HepG2 (cell line): Measurements from ENCODE around the gene PRM2. TPM values are rescaled to one million over a fixed set of nuclear protein-coding genes. Genes with fewer than 3 reads are reported as not detected.

ENCODE experiments used
- AKAP8 ChIP-seq: sonication (generic); formaldehyde crosslinking; IDR thresholded peaks from 2 replicates; pipeline ENCODE4 v1.5.1; 2020; ENCODE audit warnings: mild to moderate bottlenecking, missing genetic modification reagents
- ARNT2 ChIP-seq: sonication (generic); formaldehyde crosslinking; IDR thresholded peaks from 2 replicates; pipeline ENCODE4 v1.8.0; 2022; ENCODE audit warnings: mild to moderate bottlenecking, low read depth, missing genetic modification reagents, moderate library complexity
- GTF3A ChIP-seq: sonication (generic); formaldehyde crosslinking; conservative IDR thresholded peaks from 2 replicates; pipeline ENCODE4 v1.4.0; 2020; ENCODE audit warnings: mild to moderate bottlenecking, missing genetic modification reagents
- IRF9 ChIP-seq: sonication (generic); formaldehyde crosslinking; IDR thresholded peaks from 2 replicates; pipeline ENCODE4 v1.8.0; 2022; ENCODE audit warnings: missing genetic modification reagents, mild to moderate bottlenecking, borderline replicate concordance
- JUNB ChIP-seq: sonication (generic); formaldehyde crosslinking; IDR thresholded peaks from 2 replicates; pipeline ENCODE4 v1.8.0; 2022; ENCODE audit warnings: missing genetic modification reagents, mild to moderate bottlenecking, borderline replicate concordance
- NFKBIZ ChIP-seq: IDR thresholded peaks from 2 replicates; pipeline ENCODE4 v1.6.1; 2018; ENCODE audit warnings: missing genetic modification reagents, missing compliant biosample characterization
- PHB2 ChIP-seq: fragments of 450-650 bp; IDR thresholded peaks from 2 replicates; pipeline ENCODE4 v1.6.1; 2018; ENCODE audit not compliant: partially characterized antibody
- RCOR2 ChIP-seq: IDR thresholded peaks from 2 replicates; pipeline ENCODE4 v1.6.1; 2016; ENCODE audit warnings: missing biosample characterization, missing genetic modification reagents
- SCMH1 ChIP-seq: sonication (generic); formaldehyde crosslinking; IDR thresholded peaks from 2 replicates; pipeline ENCODE4 v1.9.0; 2021; ENCODE audit warnings: missing genetic modification reagents, mild to moderate bottlenecking, borderline replicate concordance
- TOE1 ChIP-seq: sonication (generic); formaldehyde crosslinking; IDR thresholded peaks from 2 replicates; pipeline ENCODE4 v1.4.0; 2020; ENCODE audit warnings: mild to moderate bottlenecking, missing genetic modification reagents
- ZNF121 ChIP-seq: sonication (generic); formaldehyde crosslinking; IDR thresholded peaks from 2 replicates; pipeline ENCODE4 v1.5.0; 2020; ENCODE audit warnings: mild to moderate bottlenecking, missing genetic modification reagents
- ZNF225 ChIP-seq: sonication (generic); formaldehyde crosslinking; IDR thresholded peaks from 2 replicates; pipeline ENCODE4 v1.4.0; 2020; ENCODE audit warnings: mild to moderate bottlenecking, missing genetic modification reagents
- ZNF296 ChIP-seq: sonication (generic); formaldehyde crosslinking; conservative IDR thresholded peaks from 2 replicates; pipeline ENCODE4 v1.5.0; 2020; ENCODE audit warnings: mild to moderate bottlenecking, missing genetic modification reagents
- ZNF510 ChIP-seq: sonication (generic); formaldehyde crosslinking; IDR thresholded peaks from 2 replicates; pipeline ENCODE4 v1.4.0; 2020; ENCODE audit warnings: low read depth, mild to moderate bottlenecking, missing genetic modification reagents
- ZNF576 ChIP-seq: sonication (generic); formaldehyde crosslinking; IDR thresholded peaks from 2 replicates; pipeline ENCODE4 v1.4.0; 2020; ENCODE audit warnings: mild to moderate bottlenecking, missing genetic modification reagents
- ZSCAN29 ChIP-seq: sonication (generic); formaldehyde crosslinking; conservative IDR thresholded peaks from 2 replicates; pipeline ENCODE4 v1.4.0; 2020; ENCODE audit warnings: mild to moderate bottlenecking, missing genetic modification reagents
- ZSCAN9 ChIP-seq: IDR thresholded peaks from 2 replicates; pipeline ENCODE4 v1.6.1; 2016; ENCODE audit warnings: borderline replicate concordance
- polyA plus RNA-seq, 8 experiments: library from polyadenylated mRNA; depleted of rRNA in 3 of 8; stranded (reverse) in 7 of 8; unstranded in 1 of 8; fragments of >200 nt; fragmentation: Illumina TruSeq in 4 of 8; extraction: Trizol in 4 of 8; gene quantifications; 2 replicates each; pipeline versions ENCODE4 v1.2.1 to v1.2.3, GENCODE V29; 2011 to 2016; ENCODE audit warnings: low read depth in 4 of 8, missing spikeins in 1 of 8, mixed read lengths in 1 of 8; ENCODE audit not compliant: insufficient read depth in 1 of 8
- total RNA-seq, 5 experiments: library from RNA; depleted of rRNA; stranded (reverse); fragments of >200 nt; fragmentation: Illumina TruSeq; extraction: Trizol; gene quantifications; 2 replicates each; pipeline ENCODE4 v1.2.3, GENCODE V29; 2016; ENCODE audit warnings: low read depth in 1 of 5
- TF ChIP-seq, protein P1 (sequence below): IDR thresholded peaks from 2 replicates; pipeline ENCODE4 v1.4.0; 2020; ENCODE audit warnings: mild to moderate bottlenecking, missing genetic modification reagents
- TF ChIP-seq, protein P2 (sequence below): sonication (generic); formaldehyde crosslinking; IDR thresholded peaks from 2 replicates; pipeline ENCODE4 v1.8.1; 2023; ENCODE audit warnings: missing genetic modification reagents, inconsistent platforms, borderline replicate concordance
- TF ChIP-seq, protein P3 (sequence below): IDR thresholded peaks from 2 replicates; pipeline ENCODE4 v1.6.1; 2016; ENCODE audit warnings: mild to moderate bottlenecking, missing biosample characterization, missing genetic modification reagents
- TF ChIP-seq, protein P4 (sequence below): sonication (generic); formaldehyde crosslinking; conservative IDR thresholded peaks from 2 replicates; pipeline ENCODE4 v1.4.0; 2020; ENCODE audit warnings: missing genetic modification reagents

PRM2 gene
- total and polyA plus RNA-seq, 2 of the 13 experiments (the other 11 are each of a cell fraction or from before 2014, with no cell fraction given): 0.54 TPM; not detected in 1

DNA sequence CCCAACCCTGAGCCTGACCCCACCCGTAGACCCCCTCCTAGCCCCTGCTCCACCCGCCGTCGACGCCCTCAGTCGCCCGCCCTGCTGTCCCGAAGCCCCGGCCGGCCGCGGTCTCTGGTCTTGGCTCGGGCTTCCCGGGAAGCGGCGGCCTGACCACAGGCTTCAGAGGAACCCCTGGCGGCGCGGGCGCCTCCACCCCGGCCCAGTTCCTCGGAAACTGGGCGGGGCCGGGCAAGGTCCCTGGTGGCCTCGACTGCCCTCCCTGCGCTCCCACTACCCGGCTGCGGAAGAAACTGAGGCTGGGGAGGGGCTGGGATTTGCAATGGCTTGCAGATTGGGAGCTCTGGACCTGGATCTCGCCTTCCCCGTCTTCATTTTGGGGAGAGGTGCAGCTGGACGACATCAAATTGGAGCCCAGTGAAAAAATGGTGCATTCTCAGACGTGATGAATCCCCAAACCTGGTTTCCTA, 19.6 kb downstream of the PRM2 start (continued):
- TF ChIP-seq, protein P1, sequence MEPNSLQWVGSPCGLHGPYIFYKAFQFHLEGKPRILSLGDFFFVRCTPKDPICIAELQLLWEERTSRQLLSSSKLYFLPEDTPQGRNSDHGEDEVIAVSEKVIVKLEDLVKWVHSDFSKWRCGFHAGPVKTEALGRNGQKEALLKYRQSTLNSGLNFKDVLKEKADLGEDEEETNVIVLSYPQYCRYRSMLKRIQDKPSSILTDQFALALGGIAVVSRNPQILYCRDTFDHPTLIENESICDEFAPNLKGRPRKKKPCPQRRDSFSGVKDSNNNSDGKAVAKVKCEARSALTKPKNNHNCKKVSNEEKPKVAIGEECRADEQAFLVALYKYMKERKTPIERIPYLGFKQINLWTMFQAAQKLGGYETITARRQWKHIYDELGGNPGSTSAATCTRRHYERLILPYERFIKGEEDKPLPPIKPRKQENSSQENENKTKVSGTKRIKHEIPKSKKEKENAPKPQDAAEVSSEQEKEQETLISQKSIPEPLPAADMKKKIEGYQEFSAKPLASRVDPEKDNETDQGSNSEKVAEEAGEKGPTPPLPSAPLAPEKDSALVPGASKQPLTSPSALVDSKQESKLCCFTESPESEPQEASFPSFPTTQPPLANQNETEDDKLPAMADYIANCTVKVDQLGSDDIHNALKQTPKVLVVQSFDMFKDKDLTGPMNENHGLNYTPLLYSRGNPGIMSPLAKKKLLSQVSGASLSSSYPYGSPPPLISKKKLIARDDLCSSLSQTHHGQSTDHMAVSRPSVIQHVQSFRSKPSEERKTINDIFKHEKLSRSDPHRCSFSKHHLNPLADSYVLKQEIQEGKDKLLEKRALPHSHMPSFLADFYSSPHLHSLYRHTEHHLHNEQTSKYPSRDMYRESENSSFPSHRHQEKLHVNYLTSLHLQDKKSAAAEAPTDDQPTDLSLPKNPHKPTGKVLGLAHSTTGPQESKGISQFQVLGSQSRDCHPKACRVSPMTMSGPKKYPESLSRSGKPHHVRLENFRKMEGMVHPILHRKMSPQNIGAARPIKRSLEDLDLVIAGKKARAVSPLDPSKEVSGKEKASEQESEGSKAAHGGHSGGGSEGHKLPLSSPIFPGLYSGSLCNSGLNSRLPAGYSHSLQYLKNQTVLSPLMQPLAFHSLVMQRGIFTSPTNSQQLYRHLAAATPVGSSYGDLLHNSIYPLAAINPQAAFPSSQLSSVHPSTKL (CRISPR knock-in tag): no peak
- TF ChIP-seq GTF3A (no peak), ZNF510 (CRISPR knock-in tag) (no peak), RCOR2 (CRISPR knock-in tag) (no peak), ZNF121 (CRISPR knock-in tag) (no peak), ZNF576 (CRISPR knock-in tag) (no peak), ARNT2 (CRISPR knock-in tag) (no peak), TOE1 (no peak), ZSCAN29 (CRISPR knock-in tag) (no peak), AKAP8 (CRISPR knock-in tag) (no peak), JUNB (no peak), ZNF225 (CRISPR knock-in tag) (peak; percentile 18; the same call in 1 of the 2 replicates), ZSCAN9 (no peak; the same call in 1 of the 2 replicates), ZNF296 (CRISPR knock-in tag) (no peak), PHB2 (no peak), NFKBIZ (no peak; the same call in 1 of the 2 replicates), SCMH1 (no peak), IRF9 (CRISPR knock-in tag) (no peak)
- TF ChIP-seq, protein P2, sequence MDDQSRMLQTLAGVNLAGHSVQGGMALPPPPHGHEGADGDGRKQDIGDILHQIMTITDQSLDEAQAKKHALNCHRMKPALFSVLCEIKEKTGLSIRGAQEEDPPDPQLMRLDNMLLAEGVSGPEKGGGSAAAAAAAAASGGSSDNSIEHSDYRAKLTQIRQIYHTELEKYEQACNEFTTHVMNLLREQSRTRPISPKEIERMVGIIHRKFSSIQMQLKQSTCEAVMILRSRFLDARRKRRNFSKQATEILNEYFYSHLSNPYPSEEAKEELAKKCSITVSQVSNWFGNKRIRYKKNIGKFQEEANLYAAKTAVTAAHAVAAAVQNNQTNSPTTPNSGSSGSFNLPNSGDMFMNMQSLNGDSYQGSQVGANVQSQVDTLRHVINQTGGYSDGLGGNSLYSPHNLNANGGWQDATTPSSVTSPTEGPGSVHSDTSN: no peak
- TF ChIP-seq, protein P3, sequence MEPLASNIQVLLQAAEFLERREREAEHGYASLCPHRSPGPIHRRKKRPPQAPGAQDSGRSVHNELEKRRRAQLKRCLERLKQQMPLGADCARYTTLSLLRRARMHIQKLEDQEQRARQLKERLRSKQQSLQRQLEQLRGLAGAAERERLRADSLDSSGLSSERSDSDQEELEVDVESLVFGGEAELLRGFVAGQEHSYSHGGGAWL (CRISPR knock-in tag): 0 out of 2 replicates have a peak, but pooled peaks have one; percentile 11
- TF ChIP-seq, protein P4, sequence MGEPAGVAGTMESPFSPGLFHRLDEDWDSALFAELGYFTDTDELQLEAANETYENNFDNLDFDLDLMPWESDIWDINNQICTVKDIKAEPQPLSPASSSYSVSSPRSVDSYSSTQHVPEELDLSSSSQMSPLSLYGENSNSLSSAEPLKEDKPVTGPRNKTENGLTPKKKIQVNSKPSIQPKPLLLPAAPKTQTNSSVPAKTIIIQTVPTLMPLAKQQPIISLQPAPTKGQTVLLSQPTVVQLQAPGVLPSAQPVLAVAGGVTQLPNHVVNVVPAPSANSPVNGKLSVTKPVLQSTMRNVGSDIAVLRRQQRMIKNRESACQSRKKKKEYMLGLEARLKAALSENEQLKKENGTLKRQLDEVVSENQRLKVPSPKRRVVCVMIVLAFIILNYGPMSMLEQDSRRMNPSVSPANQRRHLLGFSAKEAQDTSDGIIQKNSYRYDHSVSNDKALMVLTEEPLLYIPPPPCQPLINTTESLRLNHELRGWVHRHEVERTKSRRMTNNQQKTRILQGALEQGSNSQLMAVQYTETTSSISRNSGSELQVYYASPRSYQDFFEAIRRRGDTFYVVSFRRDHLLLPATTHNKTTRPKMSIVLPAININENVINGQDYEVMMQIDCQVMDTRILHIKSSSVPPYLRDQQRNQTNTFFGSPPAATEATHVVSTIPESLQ (CRISPR knock-in tag): no peak
